ENCODE measurements around the gene TMEM47.

DNA sequence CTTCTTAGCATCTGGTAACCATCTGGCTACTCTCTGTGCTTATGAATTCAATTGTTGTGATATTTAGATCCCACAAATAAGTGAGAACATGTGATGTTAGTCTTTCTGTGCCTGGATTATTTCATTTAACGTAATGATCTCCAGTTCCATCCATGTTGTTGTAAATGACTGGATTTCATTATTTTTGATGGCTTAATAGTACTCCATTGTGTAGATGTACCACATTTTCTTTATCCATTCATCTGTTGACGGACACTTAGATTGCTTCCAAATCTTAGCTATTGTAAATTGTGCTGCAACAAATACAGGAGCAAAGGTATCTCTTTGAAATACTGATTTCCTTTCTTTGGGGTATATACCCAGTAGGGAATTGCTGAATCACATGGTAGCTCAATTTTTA lies 30.0 kb upstream of the TMEM47 start:
- TF ChIP-seq POLR2AphosphoS5 (IDR thresholded peaks at IDR 0.05; ENCODE audit: low read depth, low read length) = no peak
- TF ChIP-seq POLR2A (IDR thresholded peaks at IDR 0.05; ENCODE audit: low read depth, low read length) = no peak
- TF ChIP-seq TAF1 (IDR thresholded peaks at IDR 0.05; ENCODE audit: borderline replicate concordance, low read depth, low read length) = no peak

Data from GM12892 (cell line).